Fibroblast of villous mesenchyme (primary cell): ENCODE measurements around the gene CDH2. TPM values are rescaled to one million over a fixed set of nuclear protein-coding genes. Genes with fewer than 3 reads are reported as not detected.
A peak's percentile ranks its signal among the peaks of the same experiment; 100 is the strongest.

Experiments used
- DNase-seq: peaks from one replicate; pipeline ENCODE4 v3.0.0-alpha.2; 2010; ENCODE audit warnings: low read depth
- H3K4me3 ChIP-seq: 2 replicates; pipeline ENCODE4 v1.5.1; 2011; ENCODE audit warnings: low read depth, mild to moderate bottlenecking, low read length
- total RNA-seq: library from RNA; depleted of rRNA; stranded (reverse); fragments of >200 nt; gene quantifications from 2 replicates; pipeline ENCODE4 v1.2.3, GENCODE V29; 2012
- TF ChIP-seq, protein P1 (sequence below): IDR thresholded peaks from 2 replicates; pipeline ENCODE4 v1.5.1; 2012; ENCODE audit warnings: low read depth, mild to moderate bottlenecking, low read length; ENCODE audit not compliant: insufficient read depth

Gene CDH2
- total RNA-seq, 1 donor, result 74.7 TPM

GRCh38 chr18:28041366-28041765 is 135.6 kb downstream of the CDH2 start:
- DNase-seq, result peak; percentile 67
- TF ChIP-seq, protein P1, sequence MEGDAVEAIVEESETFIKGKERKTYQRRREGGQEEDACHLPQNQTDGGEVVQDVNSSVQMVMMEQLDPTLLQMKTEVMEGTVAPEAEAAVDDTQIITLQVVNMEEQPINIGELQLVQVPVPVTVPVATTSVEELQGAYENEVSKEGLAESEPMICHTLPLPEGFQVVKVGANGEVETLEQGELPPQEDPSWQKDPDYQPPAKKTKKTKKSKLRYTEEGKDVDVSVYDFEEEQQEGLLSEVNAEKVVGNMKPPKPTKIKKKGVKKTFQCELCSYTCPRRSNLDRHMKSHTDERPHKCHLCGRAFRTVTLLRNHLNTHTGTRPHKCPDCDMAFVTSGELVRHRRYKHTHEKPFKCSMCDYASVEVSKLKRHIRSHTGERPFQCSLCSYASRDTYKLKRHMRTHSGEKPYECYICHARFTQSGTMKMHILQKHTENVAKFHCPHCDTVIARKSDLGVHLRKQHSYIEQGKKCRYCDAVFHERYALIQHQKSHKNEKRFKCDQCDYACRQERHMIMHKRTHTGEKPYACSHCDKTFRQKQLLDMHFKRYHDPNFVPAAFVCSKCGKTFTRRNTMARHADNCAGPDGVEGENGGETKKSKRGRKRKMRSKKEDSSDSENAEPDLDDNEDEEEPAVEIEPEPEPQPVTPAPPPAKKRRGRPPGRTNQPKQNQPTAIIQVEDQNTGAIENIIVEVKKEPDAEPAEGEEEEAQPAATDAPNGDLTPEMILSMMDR, result no peak
- no peak overlapping the region for H3K4me3 ChIP-seq

GRCh38 chr18:28040716-28041115 is 136.2 kb downstream of the CDH2 start:
- DNase-seq, result no peak
- TF ChIP-seq, protein P1, result no peak
- H3K4me3 ChIP-seq, result no peak overlapping the region

GRCh38 chr18:28040211-28040610 is 136.7 kb downstream of the CDH2 start:
- TF ChIP-seq, protein P1, result no peak
- no peak for DNase-seq
- no peak overlapping the region for H3K4me3 ChIP-seq

DNA sequence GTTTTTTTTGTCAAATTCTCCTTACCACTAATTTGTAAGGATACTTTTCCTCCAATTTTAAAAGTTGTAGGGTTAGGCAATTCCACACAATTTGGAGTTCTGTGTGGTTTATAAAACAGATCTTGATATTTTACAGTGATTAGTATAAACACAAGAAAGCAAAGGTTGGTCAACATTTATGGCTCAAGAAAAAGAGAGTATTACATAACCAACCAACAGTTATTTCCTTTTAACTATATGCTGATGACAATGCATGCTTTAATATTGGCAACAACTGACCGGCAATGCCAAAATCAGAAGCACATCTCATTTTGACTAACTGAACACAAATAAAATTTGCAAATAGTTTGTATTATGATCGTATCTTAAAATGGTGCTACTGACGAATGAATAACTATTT is 137.2 kb downstream of the CDH2 start:
- TF ChIP-seq, protein P1, result no peak
- H3K4me3 ChIP-seq, result no peak overlapping the region
- peak; percentile 33 for DNase-seq

- TF ChIP-seq, protein P1, result no peak
- DNase-seq, result peak; percentile 42
- H3K4me3 ChIP-seq, result no peak overlapping the region
Measured at GRCh38 chr18:28039078-28039477, 137.9 kb downstream of the CDH2 start.

GRCh38 chr18:28036488-28036887 is 140.4 kb downstream of the CDH2 start:
- no peak overlapping the region for H3K4me3 ChIP-seq
- TF ChIP-seq, protein P1, result no peak
- no peak for DNase-seq

GRCh38 chr18:28034567-28034966 is 142.4 kb downstream of the CDH2 start:
- no peak for DNase-seq
- TF ChIP-seq, protein P1, result no peak
- H3K4me3 ChIP-seq, result no peak overlapping the region
